GM12875 (cell line): Measurements from ENCODE around the gene FRG2C.
A peak's percentile ranks its signal among the peaks of the same experiment; 100 is the strongest.
"Not testable (repeated sequence)": the region's sequence is repeated elsewhere in the genome, so short reads cannot be mapped to it uniquely, and the experiment has no call there.

ENCODE experiments used
- H3K4me3 ChIP-seq: one replicate; pipeline ENCODE4 v1.5.1; 2011; ENCODE audit warnings: low read depth, low read length, control low read depth
- TF ChIP-seq, protein P1 (sequence below): IDR thresholded peaks from 2 replicates; pipeline ENCODE4 v1.5.1; 2011; ENCODE audit warnings: low read depth, mild to moderate bottlenecking, control low read depth, inconsistent platforms, low read length, moderate library complexity, borderline replicate concordance; ENCODE audit not compliant: insufficient read depth

Gene FRG2C

DNA sequence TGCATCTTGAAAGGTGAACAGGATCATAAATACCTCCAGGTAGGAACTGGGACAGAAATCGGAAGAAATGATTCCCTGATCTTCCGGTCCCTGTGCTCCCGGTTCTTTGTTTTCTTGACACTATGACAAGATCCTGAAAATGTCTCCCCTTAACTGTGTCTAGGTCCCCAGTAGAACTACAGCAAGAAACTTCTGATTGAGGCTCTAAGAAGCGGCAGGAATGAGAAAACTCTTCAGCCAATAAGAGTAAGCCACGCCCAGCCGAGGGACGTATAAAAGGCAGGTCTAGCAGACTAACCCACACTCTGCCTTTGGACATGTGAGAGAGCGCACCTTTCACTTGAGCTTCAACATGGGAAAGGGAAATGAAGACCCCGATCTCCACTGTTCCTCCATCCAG is at the start of gene FRG2C:
Gene FRG2C (plus strand): TSS at position 301 of the 400 bp plus-strand sequence. CDS start 52 bp downstream, at position 353.
- not testable (repeated sequence) for H3K4me3 ChIP-seq

DNA sequence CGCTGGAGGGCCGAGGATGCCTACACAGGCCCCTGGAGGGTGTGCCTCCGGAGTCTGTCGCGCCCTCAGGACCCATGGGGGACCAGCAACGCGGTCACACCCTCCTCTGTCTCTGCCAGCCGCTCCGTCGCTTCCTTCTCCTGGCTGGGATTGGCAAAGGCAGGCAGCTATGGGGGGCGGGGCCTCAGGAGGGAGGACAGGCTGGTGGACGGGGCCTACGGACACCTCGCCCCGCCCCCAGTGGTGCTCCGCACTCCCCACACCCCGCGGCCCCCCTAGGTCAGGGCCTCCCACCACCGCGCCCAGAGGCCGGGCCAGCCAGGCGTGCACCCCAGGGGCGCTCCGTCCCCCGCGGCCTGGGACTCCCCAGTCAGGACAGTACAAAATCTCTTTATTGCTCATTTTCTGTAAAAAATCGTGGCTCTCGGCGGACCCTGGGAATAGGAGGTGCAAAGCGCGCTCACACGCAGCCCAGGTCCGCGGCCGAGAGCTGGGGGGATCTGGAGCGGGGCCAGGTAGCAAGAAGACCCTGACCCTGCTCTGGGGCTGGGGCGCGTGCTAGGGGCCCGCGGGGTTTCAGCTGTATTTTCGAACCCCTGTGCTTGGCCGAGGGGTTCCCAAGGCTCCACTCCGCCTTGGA is 45.3 kb upstream of the FRG2C start:
- not testable (repeated sequence) for H3K4me3 ChIP-seq

DNA sequence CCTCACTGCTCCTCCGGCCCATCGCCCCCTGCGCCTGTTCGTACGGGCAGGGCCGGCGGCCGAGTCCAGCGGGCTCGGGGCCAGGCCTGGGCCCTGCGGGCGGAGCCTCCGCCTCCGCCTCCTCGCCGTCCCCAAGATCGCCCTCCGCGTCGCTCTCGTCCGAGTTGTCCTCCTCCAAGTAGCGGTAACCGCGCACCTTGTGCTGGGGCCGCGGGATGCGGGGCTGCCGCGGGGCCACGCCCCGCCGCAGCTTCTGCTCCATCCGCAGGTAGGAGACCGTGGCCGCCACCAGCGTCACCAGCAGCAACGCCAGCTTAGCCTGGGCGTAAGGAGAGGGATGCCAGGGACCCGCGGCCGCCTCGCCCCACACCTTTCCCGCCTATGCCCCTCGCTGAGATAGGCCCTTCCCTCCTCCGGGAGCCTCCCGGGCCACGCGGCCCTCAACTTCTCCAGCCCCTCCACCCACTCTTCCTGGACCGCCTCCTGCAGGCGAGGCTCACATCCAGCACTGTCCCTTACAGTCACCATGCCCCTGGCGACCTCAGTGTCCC is 44.6 kb upstream of the FRG2C start:
- not testable (repeated sequence) for H3K4me3 ChIP-seq

DNA sequence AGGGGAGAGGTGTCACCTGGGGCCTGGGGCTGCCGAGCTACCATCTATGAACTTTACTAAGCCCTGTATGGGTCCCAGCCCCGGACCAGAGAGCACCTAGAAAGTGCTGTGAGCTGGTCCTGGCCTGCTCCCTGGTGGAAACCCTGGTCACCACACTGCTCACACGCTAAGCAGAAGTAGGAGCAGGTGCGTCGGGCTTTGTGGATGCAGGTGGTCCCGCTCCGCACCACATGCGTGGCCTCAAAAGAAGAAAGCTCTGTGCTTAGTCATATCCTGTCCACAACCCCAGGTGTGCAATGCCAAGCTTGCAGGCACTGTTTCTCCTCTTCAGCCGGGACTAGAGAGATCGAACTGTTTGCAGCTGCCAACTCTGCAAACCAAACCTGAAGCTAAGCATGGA is 42.4 kb upstream of the FRG2C start:
- H3K4me3 ChIP-seq = not testable (repeated sequence)

DNA sequence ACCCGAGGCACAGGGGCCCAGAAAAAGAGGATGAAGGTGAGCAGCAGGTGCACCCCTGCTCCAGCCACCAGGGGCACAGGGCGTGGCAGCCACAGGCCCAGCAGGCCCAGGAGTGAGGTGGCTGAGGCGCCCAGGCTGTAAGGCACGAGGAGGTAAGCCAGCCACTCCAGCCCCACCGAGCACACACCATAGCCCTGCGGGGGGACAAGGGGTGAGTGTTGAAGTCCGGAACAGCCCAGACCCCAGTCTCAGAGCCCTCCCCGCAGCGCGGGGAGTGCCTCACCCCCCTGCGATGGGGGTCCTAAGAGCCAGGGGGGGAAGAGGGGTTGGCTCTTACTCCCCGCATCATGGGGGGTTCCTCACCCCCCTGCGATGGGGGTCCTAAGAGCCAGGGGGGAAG is 40.5 kb upstream of the FRG2C start:
- not testable (repeated sequence) for H3K4me3 ChIP-seq

DNA sequence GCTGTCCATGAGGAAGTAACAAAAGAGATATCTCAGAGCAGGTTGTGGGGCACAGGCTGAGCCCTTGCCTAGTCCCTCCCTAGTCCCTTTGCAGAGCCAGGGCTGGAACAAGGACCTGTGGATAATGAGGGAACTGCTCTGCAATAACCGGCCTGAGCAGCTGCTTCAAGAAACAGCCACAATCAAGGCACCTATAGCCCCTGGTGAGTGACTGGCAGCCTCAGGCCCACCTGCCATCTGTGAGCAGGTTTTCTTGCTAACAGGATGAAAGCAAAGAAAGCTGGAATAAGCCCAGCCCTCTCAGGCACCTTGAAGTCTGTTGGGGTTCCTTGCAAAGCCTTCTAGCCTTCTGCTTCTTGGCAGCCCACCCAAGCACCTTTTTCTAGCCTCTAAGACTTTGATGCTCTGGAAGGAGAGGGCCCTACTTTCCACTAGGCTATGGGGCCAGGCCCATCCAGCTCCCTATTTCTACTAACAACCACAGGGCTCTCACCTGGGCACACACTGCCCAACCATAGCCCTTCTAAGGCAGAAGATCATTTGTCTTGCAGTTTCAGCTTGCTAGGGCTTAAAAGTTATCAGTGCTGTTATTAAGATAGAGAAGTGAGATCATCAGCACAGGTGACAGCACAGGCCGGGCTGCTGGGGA is 33.1 kb upstream of the FRG2C start:
- not testable (repeated sequence) for H3K4me3 ChIP-seq

DNA sequence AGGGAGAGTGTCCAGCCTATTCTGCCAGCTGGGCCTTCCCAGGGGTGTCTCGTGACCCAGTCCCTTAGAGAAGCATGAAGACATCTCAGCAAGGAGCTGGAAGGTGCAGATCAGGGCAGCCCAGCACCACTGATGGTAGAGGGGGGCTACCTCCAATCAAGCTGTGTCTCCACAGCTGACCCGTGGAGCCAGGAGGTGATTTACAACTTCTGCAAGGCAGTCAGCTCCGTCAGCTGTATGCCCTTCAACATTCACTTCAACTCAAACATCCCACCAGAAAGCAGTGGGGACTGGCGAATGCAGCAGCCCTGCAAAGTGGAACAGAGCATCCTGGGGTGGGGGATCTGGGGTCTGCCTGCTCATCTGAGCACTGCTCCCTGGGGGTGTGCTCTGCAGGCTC is 32.6 kb upstream of the FRG2C start:
- TF ChIP-seq, protein P1, sequence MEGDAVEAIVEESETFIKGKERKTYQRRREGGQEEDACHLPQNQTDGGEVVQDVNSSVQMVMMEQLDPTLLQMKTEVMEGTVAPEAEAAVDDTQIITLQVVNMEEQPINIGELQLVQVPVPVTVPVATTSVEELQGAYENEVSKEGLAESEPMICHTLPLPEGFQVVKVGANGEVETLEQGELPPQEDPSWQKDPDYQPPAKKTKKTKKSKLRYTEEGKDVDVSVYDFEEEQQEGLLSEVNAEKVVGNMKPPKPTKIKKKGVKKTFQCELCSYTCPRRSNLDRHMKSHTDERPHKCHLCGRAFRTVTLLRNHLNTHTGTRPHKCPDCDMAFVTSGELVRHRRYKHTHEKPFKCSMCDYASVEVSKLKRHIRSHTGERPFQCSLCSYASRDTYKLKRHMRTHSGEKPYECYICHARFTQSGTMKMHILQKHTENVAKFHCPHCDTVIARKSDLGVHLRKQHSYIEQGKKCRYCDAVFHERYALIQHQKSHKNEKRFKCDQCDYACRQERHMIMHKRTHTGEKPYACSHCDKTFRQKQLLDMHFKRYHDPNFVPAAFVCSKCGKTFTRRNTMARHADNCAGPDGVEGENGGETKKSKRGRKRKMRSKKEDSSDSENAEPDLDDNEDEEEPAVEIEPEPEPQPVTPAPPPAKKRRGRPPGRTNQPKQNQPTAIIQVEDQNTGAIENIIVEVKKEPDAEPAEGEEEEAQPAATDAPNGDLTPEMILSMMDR = no peak

DNA sequence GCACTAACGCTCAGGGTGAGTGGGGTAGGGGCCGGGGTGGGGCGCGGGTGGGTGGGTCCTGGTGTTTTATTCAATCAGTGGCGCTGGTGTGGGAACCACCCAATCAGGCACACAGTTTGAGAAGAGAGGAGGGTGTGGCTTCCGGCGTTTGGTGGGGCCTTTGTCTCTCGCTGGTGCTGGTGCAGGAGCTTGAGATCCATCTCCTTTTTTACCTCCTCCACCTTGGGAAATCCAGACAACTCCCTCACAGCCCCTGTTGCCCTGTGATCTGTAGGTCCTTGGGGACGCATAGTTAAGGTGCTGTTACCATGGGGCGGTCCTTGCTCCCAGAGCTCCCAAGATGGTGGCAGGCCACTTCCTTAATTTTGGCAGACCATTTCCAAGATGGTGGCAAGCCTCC is 25.2 kb upstream of the FRG2C start:
- not testable (repeated sequence) for H3K4me3 ChIP-seq

More for the DNA sequence above, 32.6 kb upstream of the FRG2C start:
- no peak overlapping the region for H3K4me3 ChIP-seq

DNA sequence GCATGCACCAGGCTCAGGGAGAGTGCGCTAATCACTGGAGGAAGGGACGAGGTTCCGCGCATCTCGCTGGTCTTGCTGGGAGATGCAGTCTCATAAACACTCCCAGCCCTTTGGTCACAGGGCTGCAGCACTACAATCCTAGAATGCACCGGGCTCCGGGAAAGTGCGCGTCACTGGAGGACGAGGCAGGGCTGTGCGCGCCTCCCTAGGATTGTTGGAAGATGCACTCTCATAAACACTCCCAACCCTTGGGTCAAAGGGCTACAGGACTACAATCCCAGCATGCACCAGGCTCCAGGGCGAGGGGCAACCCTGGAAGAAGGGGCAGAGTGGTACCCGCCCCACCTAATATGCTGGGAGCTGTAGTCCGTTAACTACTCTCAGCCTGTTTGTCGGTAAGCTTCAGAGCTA is 23.0 kb upstream of the FRG2C start:
- peak overlapping the region; percentile 32 for H3K4me3 ChIP-seq

DNA sequence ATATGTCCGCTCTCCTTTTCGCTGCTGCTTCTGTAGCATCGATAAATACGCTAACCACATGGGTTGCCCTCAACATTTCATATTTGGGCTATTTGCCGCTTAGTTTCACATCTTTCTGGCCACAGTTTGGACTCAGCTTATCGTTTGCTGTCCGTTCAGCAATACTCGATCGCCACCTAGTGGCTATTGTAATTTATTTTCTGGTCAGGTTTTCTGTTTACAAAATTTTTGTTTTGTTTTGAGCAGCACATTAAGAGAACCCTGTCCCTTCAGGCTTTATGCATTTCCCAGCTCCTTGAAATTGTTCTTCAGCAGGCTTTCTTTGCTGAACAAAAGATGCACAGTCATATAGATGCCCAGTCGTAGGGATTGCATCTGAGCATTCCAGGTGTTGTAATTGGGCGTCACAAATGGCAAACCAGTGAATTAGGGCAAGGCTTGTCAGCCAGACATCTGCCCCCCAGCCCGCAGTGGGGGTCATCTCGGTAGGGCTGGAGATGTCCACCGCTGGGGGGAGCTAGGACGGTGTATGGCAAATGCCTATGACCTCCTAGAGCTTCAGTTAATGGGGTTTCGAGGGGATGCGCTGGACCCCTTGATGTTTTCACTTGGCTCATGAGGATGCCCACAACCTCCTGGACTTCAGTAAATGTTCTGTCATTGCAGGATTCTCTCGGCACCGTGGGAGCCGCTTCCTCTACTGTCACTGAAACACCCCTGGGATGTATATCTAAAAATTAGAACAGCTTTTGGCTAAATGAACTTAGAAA is 20.9 kb upstream of the FRG2C start:
- not testable (repeated sequence) for H3K4me3 ChIP-seq
- TF ChIP-seq, protein P1 = peak; percentile 21; the same call in 1 of the 2 replicates

DNA sequence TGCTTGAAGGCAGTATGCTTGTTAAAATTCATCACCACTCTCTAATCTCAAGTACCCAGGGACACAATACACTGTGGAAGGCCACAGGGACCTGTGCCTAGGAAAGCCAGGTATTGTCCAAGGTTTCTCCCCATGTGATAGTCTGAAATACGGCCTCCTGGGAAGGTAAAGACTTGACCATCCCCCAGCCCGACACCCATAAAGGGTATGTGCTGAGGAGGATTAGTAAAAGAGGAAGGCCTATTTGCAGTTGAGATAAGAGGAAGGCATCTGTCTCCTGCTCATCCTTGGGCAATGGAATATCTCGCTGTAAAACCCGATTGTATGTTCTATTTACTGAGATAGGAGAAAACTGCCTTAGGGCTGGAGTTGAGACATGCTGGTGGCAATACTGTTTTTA is 18.6 kb upstream of the FRG2C start:
- not testable (repeated sequence) for H3K4me3 ChIP-seq

DNA sequence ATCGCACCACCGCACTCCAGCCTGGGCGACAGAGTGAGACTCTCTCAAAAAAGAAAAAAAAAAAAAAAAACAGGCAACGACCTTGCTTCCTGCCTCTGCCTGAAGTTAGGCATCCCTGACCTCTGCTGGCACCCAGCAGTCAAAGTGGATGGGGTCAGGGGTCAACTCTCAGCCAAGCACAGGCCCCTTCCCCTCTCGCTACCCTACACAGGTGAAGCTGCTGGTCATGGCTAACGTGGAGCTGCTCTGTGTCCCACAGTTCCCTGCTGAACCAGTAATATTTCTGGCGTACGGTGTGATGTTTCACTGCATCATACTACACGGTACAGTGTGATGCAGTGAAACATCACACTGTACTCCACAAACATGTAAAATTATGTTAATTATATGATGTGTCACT is 13.9 kb upstream of the FRG2C start:
- TF ChIP-seq, protein P1 = no peak
- no peak overlapping the region for H3K4me3 ChIP-seq

DNA sequence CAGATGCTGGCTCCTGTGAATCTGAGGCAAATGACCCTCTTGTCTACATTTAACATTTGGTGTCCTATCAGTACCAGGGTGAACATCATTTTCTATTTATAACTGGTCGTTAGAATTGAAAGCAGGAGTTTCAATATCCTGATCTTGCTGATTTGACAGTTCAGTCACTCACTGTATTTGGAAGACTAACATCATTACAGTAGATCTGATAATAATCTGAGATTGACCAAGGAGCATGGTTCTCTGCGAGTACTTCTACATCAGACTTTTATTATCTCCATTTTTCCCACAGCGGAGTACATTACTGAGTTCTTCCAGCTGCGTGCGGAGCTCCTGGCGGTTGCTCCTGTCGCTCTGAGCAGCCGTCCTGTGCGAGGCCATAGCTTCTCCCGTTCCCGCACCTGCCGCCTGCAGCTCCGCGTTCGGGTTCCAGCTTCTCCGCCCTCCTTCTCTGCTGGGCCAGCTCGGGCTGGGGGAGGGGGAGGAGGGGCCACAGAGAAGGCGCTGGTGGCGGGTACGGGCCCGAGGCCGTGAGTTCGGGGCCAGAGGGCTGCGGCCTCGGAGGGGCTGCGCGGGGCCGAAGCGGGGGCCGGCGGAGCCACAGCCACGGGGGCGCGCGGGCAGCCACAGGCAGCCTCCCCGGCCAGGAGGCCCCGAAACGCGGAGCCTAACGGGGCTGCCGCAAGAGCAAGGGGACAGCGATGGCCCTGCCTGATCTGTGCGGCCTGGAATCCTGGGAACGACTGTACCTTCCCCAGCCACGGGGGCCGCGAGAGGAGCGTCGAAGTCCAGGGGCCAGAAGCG is 8.8 kb upstream of the FRG2C start:
- H3K4me3 ChIP-seq = not testable (repeated sequence)

DNA sequence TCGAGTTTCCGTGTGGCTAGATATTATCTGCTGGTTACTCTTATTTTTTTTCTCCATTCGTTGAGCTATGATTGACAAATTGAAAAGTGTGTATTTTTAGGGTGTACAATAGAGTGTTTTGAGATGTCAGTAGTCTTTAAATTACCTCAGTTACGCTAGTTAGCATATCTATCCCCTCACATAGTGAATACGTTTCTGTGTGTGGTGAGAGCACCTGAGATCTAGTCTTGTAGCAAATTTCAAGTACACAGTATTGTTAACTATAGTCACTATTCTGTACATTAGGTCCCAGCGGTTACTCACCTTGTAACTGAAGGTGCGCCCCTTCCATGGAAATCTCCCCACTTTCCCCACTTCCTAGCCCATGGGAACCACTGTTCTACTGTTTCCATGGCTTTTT is 8.2 kb upstream of the FRG2C start:
- H3K4me3 ChIP-seq = not testable (repeated sequence)

DNA sequence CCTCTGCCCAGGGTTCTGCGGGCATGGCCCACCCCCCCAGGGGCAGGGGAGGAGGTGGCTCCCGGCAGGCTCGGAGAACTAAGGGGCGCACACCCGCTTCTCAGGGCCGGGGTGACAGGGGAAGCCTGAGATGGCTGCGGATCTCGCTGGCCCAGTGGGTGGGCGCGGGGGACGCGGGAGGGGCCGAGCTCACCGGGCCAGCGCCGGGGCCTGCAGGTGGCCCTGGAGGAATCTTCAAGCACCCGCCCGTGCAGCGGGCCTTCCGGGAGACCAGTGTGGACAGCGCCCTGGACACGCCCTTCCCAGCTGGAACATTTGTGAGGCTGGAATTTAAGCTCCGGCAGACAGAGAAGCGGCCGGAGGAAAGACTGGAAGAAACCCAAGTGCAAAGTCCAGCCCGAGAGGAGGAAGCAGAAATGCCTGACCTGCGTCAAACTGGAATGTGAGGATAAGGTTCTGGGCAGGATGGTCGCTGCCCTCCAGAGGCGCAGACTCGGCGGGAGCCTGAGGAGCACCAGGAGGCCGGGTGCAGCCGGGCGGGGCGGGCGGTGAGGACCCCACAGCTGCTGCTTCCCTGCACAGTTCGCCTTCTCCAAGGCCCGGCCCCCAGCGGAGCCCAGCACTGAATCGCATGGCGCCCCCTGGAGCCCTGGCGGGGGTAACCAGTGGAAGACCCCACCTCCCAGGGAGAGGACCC is 5.6 kb upstream of the FRG2C start:
- not testable (repeated sequence) for H3K4me3 ChIP-seq
